K562 (cell line): ENCODE results near the gene HYPK. TPM values are rescaled to one million over a fixed set of nuclear protein-coding genes. Genes with fewer than 3 reads are reported as not detected.

Experiments
- ATAC-seq: fragments of 200-7000 bp; cut with Tn5 transposase; 3 replicates; pipeline ENCODE4 v1.9.1; 2020; ENCODE audit warnings: moderate library complexity
- BruUV-seq: library from RNA; stranded (reverse); fragments of 400-500 nt; replicated peaks from 2 replicates; lab custom pipeline; 2021; lab: Mats Ljungman, UMichigan
- CTCF ChIA-PET: fragments of 300-600 bp; formaldehyde crosslinking; extraction: SDS; loops from one replicate; lab custom pipeline; 2021; ENCODE audit warnings: low intra/inter-chr PET ratio; lab: Yijun Ruan, JAX
- POLR2A ChIA-PET: fragments of 300-600, 350-650 bp; sonication (Branson Sonifier 250); formaldehyde crosslinking; extraction: SDS; loops from one replicate; lab custom pipeline; 2021; ENCODE audit warnings: antibody characterized with exemption, inconsistent platforms; lab: Yijun Ruan, JAX
- DNase-seq, 4 experiments: peaks; one replicate each; pipeline versions ENCODE4 v3.0.0 to v3.0.0-alpha.2; 2011 to 2018; ENCODE audit warnings: low spot score in 3 of 4, mixed read lengths in 3 of 4; ENCODE audit errors: extremely low read depth in 1 of 4
- FAIRE-seq: peaks from 2 replicates; lab custom pipeline; 2011; peaks lifted over from hg19 to GRCh38; lab: Jason Lieb, UNC
- H2AFZ ChIP-seq: 2 replicates; pipeline ENCODE4 v1.6.0; 2011; ENCODE audit warnings: low read depth, low read length, control low read depth, inconsistent platforms
- H3K27ac ChIP-seq: fragments of 200-600 bp; 3 replicates; pipeline ENCODE4 v1.8.0; 2011; ENCODE audit warnings: low read depth, mild to moderate bottlenecking, control low read depth, inconsistent platforms, low read length, moderate library complexity, mixed read lengths; ENCODE audit errors: extremely low read depth
- H3K27me3 ChIP-seq, 2 experiments: fragments of 300-600 bp in 1 of 2; 2 replicates in 1 of 2; 3 replicates in 1 of 2; pipeline versions ENCODE4 v1.6.0 to v1.8.0; 2011; ENCODE audit warnings: inconsistent platforms in 2 of 2, low read length in 2 of 2, mild to moderate bottlenecking in 1 of 2, mixed read lengths in 1 of 2, moderate library complexity in 1 of 2; ENCODE audit not compliant: control insufficient read depth in 2 of 2, insufficient read depth in 2 of 2
- H3K36me3 ChIP-seq: fragments of 300-600 bp; 3 replicates; pipeline ENCODE4 v1.8.0; 2011; ENCODE audit warnings: mild to moderate bottlenecking, low read length, inconsistent platforms; ENCODE audit not compliant: control insufficient read depth, insufficient read depth
- H3K4me1 ChIP-seq, 2 experiments: fragments of 200-600 bp in 1 of 2; replicated peaks in 1 of 2; 2 replicates in 1 of 2; 3 replicates in 1 of 2; pipeline versions ENCODE4 v1.5.1 to v1.8.0; 2011; ENCODE audit warnings: inconsistent platforms in 2 of 2, low read length in 2 of 2, mild to moderate bottlenecking in 1 of 2, mixed read lengths in 1 of 2, moderate library complexity in 1 of 2; ENCODE audit not compliant: control insufficient read depth in 2 of 2, insufficient read depth in 2 of 2
- H3K4me2 ChIP-seq: 2 replicates; pipeline ENCODE4 v1.6.1; 2011; ENCODE audit warnings: low read length, control low read depth, inconsistent platforms, mixed read lengths; ENCODE audit not compliant: insufficient read depth
- H3K4me3 ChIP-seq: fragments of 200-600 bp; sonication (generic), shearing (Covaris generic); 2 replicates; pipeline ENCODE4 v1.5.1; 2016; ENCODE audit warnings: control low read depth, inconsistent platforms
- H3K79me2 ChIP-seq: fragments of 200-600 bp; 3 replicates; pipeline ENCODE4 v1.8.0; 2011; ENCODE audit warnings: low read length, inconsistent platforms; ENCODE audit not compliant: control insufficient read depth, insufficient read depth
- H3K9ac ChIP-seq, 2 experiments: 2 replicates each; pipeline versions ENCODE4 v1.6.0 to v1.6.1; 2011; ENCODE audit warnings: low read depth in 2 of 2, low read length in 2 of 2, control low read depth in 1 of 2, inconsistent platforms in 1 of 2, mild to moderate bottlenecking in 1 of 2, mixed read lengths in 1 of 2; ENCODE audit not compliant: insufficient read depth in 1 of 2
- H3K9me1 ChIP-seq: one replicate; pipeline ENCODE4 v1.6.0; 2011; ENCODE audit warnings: inconsistent platforms, mild to moderate bottlenecking, low read length, moderate library complexity; ENCODE audit not compliant: control insufficient read depth, insufficient read depth
- H3K9me3 ChIP-seq: replicated peaks from 2 replicates; pipeline ENCODE4 v1.5.1; 2011; ENCODE audit warnings: low read depth, low read length, inconsistent platforms; ENCODE audit not compliant: control insufficient read depth, insufficient read depth
- H4K20me1 ChIP-seq: replicated peaks from 2 replicates; pipeline ENCODE4 v1.6.1; 2011; ENCODE audit warnings: low read length, inconsistent platforms, mixed read lengths; ENCODE audit not compliant: control insufficient read depth, insufficient read depth
- HDAC1 ChIP-seq, 2 experiments: fragments of 450-650 bp; IDR thresholded peaks; 2 replicates each; pipeline ENCODE4 v1.6.1; 2016 to 2017; ENCODE audit warnings: inconsistent platforms in 1 of 2, mild to moderate bottlenecking in 1 of 2, moderate library complexity in 1 of 2
- KDM1A ChIP-seq, 2 experiments: fragments of 450-650 bp; IDR thresholded peaks; 2 replicates each; pipeline ENCODE4 v1.6.1; 2016; ENCODE audit warnings: mild to moderate bottlenecking in 2 of 2
- KDM5B ChIP-seq: fragments of 200-600 bp; sonication (generic); IDR thresholded peaks from 2 replicates; pipeline ENCODE4 v1.6.1; 2012; ENCODE audit warnings: low read depth, mild to moderate bottlenecking, moderate library complexity, low read length, control low read depth, inconsistent platforms; ENCODE audit not compliant: insufficient replicate concordance
- MLLT1 ChIP-seq, 2 experiments: fragments of 450-650 bp; IDR thresholded peaks; 2 replicates each; pipeline ENCODE4 v1.6.1; 2016
- MTF1 ChIP-seq: fragments of 250-450 bp; sonication (Bioruptor Pico); IDR thresholded peaks from 2 replicates; pipeline ENCODE4 v1.9.0; 2021; ENCODE audit warnings: moderate library complexity, mild to moderate bottlenecking, inconsistent platforms, borderline replicate concordance
- NCOA6 ChIP-seq: fragments of 450-650 bp; IDR thresholded peaks from 2 replicates; pipeline ENCODE4 v1.6.1; 2017; ENCODE audit warnings: mild to moderate bottlenecking
- NR4A1 ChIP-seq, 2 experiments: fragments of 250-450 bp in 1 of 2; fragments of 450-650 bp in 1 of 2; sonication (Bioruptor Pico) in 1 of 2; IDR thresholded peaks; 2 replicates each; pipeline versions ENCODE4 v1.4.0 to v1.6.1; 2016 to 2020; ENCODE audit warnings: mild to moderate bottlenecking in 2 of 2, missing compliant biosample characterization in 1 of 2, missing genetic modification characterization in 1 of 2, moderate library complexity in 1 of 2
- RBM25 ChIP-seq: fragments of 200-400 bp; formaldehyde crosslinking; IDR thresholded peaks from 2 replicates; pipeline ENCODE4 v1.6.1; 2018; ENCODE audit warnings: low read length, low read depth, moderate library complexity; ENCODE audit not compliant: severe bottlenecking
- SNIP1 ChIP-seq: fragments of 450-650 bp; IDR thresholded peaks from 2 replicates; pipeline ENCODE4 v1.7.1; 2017; ENCODE audit warnings: low read depth, mild to moderate bottlenecking
- TBL1XR1 ChIP-seq, 2 experiments: IDR thresholded peaks; 2 replicates each; pipeline ENCODE4 v1.6.1; 2012; ENCODE audit warnings: improper control_type of control experiment in 2 of 2, low read length in 2 of 2, mild to moderate bottlenecking in 1 of 2
- TFAP4 ChIP-seq: sonication (generic); formaldehyde crosslinking; IDR thresholded peaks from 2 replicates; pipeline ENCODE4 v1.8.0; 2022; ENCODE audit warnings: missing genetic modification reagents, mild to moderate bottlenecking, moderate library complexity, borderline replicate concordance
- THRAP3 ChIP-seq: fragments of 450-650 bp; IDR thresholded peaks from 2 replicates; pipeline ENCODE4 v1.6.1; 2016; ENCODE audit warnings: mild to moderate bottlenecking, inconsistent platforms, borderline replicate concordance
- ZBTB34 ChIP-seq: fragments of 250-450 bp; sonication (Bioruptor Pico); IDR thresholded peaks from 2 replicates; pipeline ENCODE4 v1.8.0; 2021; ENCODE audit warnings: mild to moderate bottlenecking, moderate library complexity
- ZNF121 ChIP-seq: sonication (generic); formaldehyde crosslinking; conservative IDR thresholded peaks from 2 replicates; pipeline ENCODE4 v1.8.0; 2022; ENCODE audit warnings: missing genetic modification reagents
- WGBS: fragments of 100-300 bp; shearing (Covaris generic); methylation state at CpG from one replicate; pipeline ENCODE4 v1.1.6; 2016; ENCODE audit warnings: low coverage, mixed read lengths; ENCODE audit not compliant: insufficient coverage; ENCODE audit errors: missing lambda C conversion rate; 5-methylcytosine and 5-hydroxymethylcytosine counted together
- in situ Hi-C: fragments of 300-500 bp; cut with MboI; formaldehyde crosslinking; loops from 4 replicates; pipeline ENCODE4 v1.15.0; 2018; ENCODE audit warnings: inconsistent platforms, mixed read lengths
- intact Hi-C: fragments of 100-400 bp; cut with micrococcal nuclease; formaldehyde crosslinking; loops from 2 replicates; pipeline ENCODE4 v1.14.2; 2022
- polyA plus RNA-seq, 8 experiments: library from polyadenylated mRNA; depleted of rRNA in 4 of 8; stranded (reverse) in 5 of 8; unstranded in 3 of 8; fragments of >200 nt; fragmentation: Nextera tagmentation in 2 of 8; fragmentation: Illumina TruSeq in 1 of 8; extraction: Ambion mirVana in 2 of 8; extraction: Trizol in 1 of 8; gene quantifications; 2 replicates each; pipeline versions ENCODE4 v1.2.1 to v1.2.3, GENCODE V29; 2011 to 2014; ENCODE audit warnings: inconsistent platforms in 1 of 8, missing spikeins in 1 of 8
- total RNA-seq, 7 experiments: library from RNA; depleted of rRNA in 6 of 7; stranded (reverse); fragments of >200 nt in 6 of 7; fragmentation: Illumina TruSeq in 2 of 7; extraction: Trizol in 2 of 7; gene quantifications; 2 replicates each; pipeline versions ENCODE4 v1.2.1 to v1.2.3, GENCODE V29; 2011 to 2021; ENCODE audit warnings: low replicate concordance in 1 of 7

The HYPK gene
- total and polyA plus RNA-seq, 9 of the 15 experiments (the other 6 are each of a cell fraction or from before 2014, with no cell fraction given), result 7.2 to 28.0 (median 21.1) TPM

- peak; percentile 30; the same call in 1 of the 2 replicates for TF ChIP-seq TFAP4 (CRISPR knock-in tag)
Measured at GRCh38 chr15:43825305-43825704, 24.9 kb downstream of the HYPK start (continued).

GRCh38 chr15:43826029-43826507 lies 25.7 kb downstream of the HYPK start:
- peak overlapping the region in 1 of 2 experiments; percentile 84; a peak in 2 of 4 replicates for H3K9ac ChIP-seq
- FAIRE-seq (peak; percentile 6), ATAC-seq (no peak), DNase-seq (peak in 1 of 4 experiments; percentile 20)
- peaks cover 25% of the 10 kb centered on the region; the same call in 2 of the 3 replicates for H3K36me3 ChIP-seq
- no peaks in the 10 kb centered on the region for H4K20me1 ChIP-seq
- peak overlapping the region; percentile 88 for H3K27ac ChIP-seq
- peaks cover 17 to 24% of the 10 kb centered on the region in 2 experiments; a peak in 4 of 5 replicates for H3K4me1 ChIP-seq
- H3K9me3 ChIP-seq, result no peaks in the 10 kb centered on the region
- 85% methylated on average over 11 of the region's 11 CpGs for WGBS
- in situ Hi-C loops (no loop called here), intact Hi-C loops (no loop called here)
- ChIA-PET CTCF (no interaction called here), POLR2A (interaction anchor here (2.6 kb wide), 1 partner anchor 11 kb away, joined by 12 read pairs; no protein-coding TSS in a partner anchor)
- no peak overlapping the region for H3K4me3 ChIP-seq
- no peaks in the 10 kb centered on the region for H3K9me1 ChIP-seq
- TF ChIP-seq MTF1, result no peak
- 0 out of 2 replicates have a peak, but pooled peaks have one; percentile 63 for TF ChIP-seq THRAP3
- no peak for TF ChIP-seq TBL1XR1 (IDR thresholded peaks at IDR 0.05; ENCODE audit: low read length in 2 of 2)
- peak; percentile 29 for TF ChIP-seq RBM25
- peak; percentile 32 for TF ChIP-seq KDM5B
- no peak for TF ChIP-seq NCOA6
- peak; percentile 97 for TF ChIP-seq ZNF121
- 0 out of 4 replicates have a peak, but pooled peaks of 1 of the 2 experiments have one; percentile 33 for TF ChIP-seq HDAC1 (IDR thresholded peaks at IDR 0.05)
- TF ChIP-seq NR4A1 (CRISPR knock-in tag; IDR thresholded peaks at IDR 0.05), result no peak
- TF ChIP-seq NR4A1 (tag; IDR thresholded peaks at IDR 0.05), result peak; percentile 32; the same call in 1 of the 2 replicates
- TF ChIP-seq KDM1A (IDR thresholded peaks at IDR 0.05), result peak; percentile 22 to 62; a peak in 1 of 4 replicates
- peak in 1 of 2 experiments; percentile 27; a peak in 1 of 4 replicates for TF ChIP-seq MLLT1 (IDR thresholded peaks at IDR 0.05)
- no peak for TF ChIP-seq SNIP1
- no peak for TF ChIP-seq ZBTB34 (CRISPR knock-in tag)
- H3K79me2 ChIP-seq, result peaks cover 81% of the 10 kb centered on the region
- H3K4me2 ChIP-seq, result peak overlapping the region; percentile 30
- BruUV-seq, result no TSS peak
- H2AFZ ChIP-seq, result peak overlapping the region; percentile 81
- no peaks in the 10 kb centered on the region for H3K27me3 ChIP-seq
